NCI-H2196 (cell line): ENCODE results near the gene MYB.

Experiments
- DNase-seq: peaks from one replicate; lab custom pipeline; 2025; ENCODE audit not compliant: unreplicated experiment; lab: John Stamatoyannopoulos, UW

Gene MYB

GRCh38 chr6:135215563-135215962 lies 34.5 kb downstream of the MYB start:
- no peak for DNase-seq

- DNase-seq, result no peak
These were observed 36.6 kb downstream of the MYB start for GRCh38 chr6:135217663-135218062.

- no peak for DNase-seq
These were observed 38.2 kb downstream of the MYB start for GRCh38 chr6:135219346-135219745.

- DNase-seq, result no peak
These were observed 39.9 kb downstream of the MYB start for GRCh38 chr6:135221042-135221441.

- no peak for DNase-seq
These were observed 40.4 kb downstream of the MYB start for GRCh38 chr6:135221505-135221904.

- no peak for DNase-seq
These were observed 41.5 kb downstream of the MYB start for GRCh38 chr6:135222623-135223022.

- no peak for DNase-seq
These were observed 43.0 kb downstream of the MYB start for GRCh38 chr6:135224037-135224647.

GRCh38 chr6:135225911-135226310 lies 44.8 kb downstream of the MYB start:
- DNase-seq, result no peak

- no peak for DNase-seq
These were observed 45.4 kb downstream of the MYB start for GRCh38 chr6:135226537-135226936.

GRCh38 chr6:135227349-135227748 lies 46.2 kb downstream of the MYB start:
- DNase-seq, result no peak

- DNase-seq, result no peak
These were observed 46.6 kb downstream of the MYB start for GRCh38 chr6:135227758-135228157.

- no peak for DNase-seq
These were observed 47.4 kb downstream of the MYB start for GRCh38 chr6:135228486-135228885.

- DNase-seq, result no peak
These were observed 48.9 kb downstream of the MYB start for GRCh38 chr6:135229996-135230395.

GRCh38 chr6:135230711-135231468 lies 49.8 kb downstream of the MYB start:
- no peak for DNase-seq

GRCh38 chr6:135231469-135231844 lies 50.3 kb downstream of the MYB start:
- DNase-seq, result no peak

- peak; percentile 17 for DNase-seq
These were observed 52.8 kb downstream of the MYB start for GRCh38 chr6:135233686-135234491.

- DNase-seq, result no peak
These were observed 53.3 kb downstream of the MYB start for GRCh38 chr6:135234492-135234780.

GRCh38 chr6:135235716-135236115 lies 54.6 kb downstream of the MYB start:
- no peak for DNase-seq

- no peak for DNase-seq
These were observed 55.2 kb downstream of the MYB start for GRCh38 chr6:135236319-135236718.

GRCh38 chr6:135236732-135237131 lies 55.6 kb downstream of the MYB start:
- no peak for DNase-seq

GRCh38 chr6:135240711-135241110 lies 59.6 kb downstream of the MYB start:
- DNase-seq, result no peak
